HepG2 (cell line): ENCODE data around the gene PTPRM. TPM values are rescaled to one million over a fixed set of nuclear protein-coding genes. Genes with fewer than 3 reads are reported as not detected.
A peak's percentile ranks its signal among the peaks of the same experiment; 100 is the strongest.

ENCODE experiments used
- ATAC-seq: fragments of 200-7000 bp; cut with Tn5 transposase; 3 replicates; pipeline ENCODE4 v1.9.1; 2020; ENCODE audit warnings: mild to moderate bottlenecking, moderate library complexity
- BruUV-seq: library from RNA; stranded (reverse); fragments of 400-500 nt; replicated peaks from 2 replicates; lab custom pipeline; 2021; lab: Mats Ljungman, UMichigan
- CTCF ChIA-PET: fragments of 300-600 bp; formaldehyde crosslinking; extraction: SDS; loops from one replicate; lab custom pipeline; 2021; ENCODE audit warnings: low total read pairs, inconsistent platforms, low intra/inter-chr PET ratio; lab: Yijun Ruan, JAX
- POLR2A ChIA-PET: fragments of 350-600 bp; sonication (Branson Sonifier 250); formaldehyde crosslinking; loops from one replicate; lab custom pipeline; 2020; ENCODE audit warnings: antibody characterized with exemption, inconsistent platforms; lab: Yijun Ruan, JAX
- DNase-seq: peaks from one replicate; pipeline ENCODE4 v3.0.0-alpha.2; 2015; ENCODE audit warnings: low spot score
- FAIRE-seq: peaks from 3 replicates; lab custom pipeline; 2011; peaks lifted over from hg19 to GRCh38; lab: Jason Lieb, UNC
- H2AFZ ChIP-seq: one replicate; pipeline ENCODE4 v1.6.1; 2011; ENCODE audit warnings: low read length, inconsistent platforms
- H3K27ac ChIP-seq: fragments of 300-600 bp; 3 replicates; pipeline ENCODE4 v1.8.0; 2011; ENCODE audit warnings: mixed run types, mild to moderate bottlenecking, mixed read lengths, low read length, inconsistent platforms; ENCODE audit not compliant: insufficient read depth; ENCODE audit errors: extremely low read length
- H3K27me3 ChIP-seq, 2 experiments: fragments of 200-600 bp in 1 of 2; 2 replicates in 1 of 2; 3 replicates in 1 of 2; pipeline versions ENCODE4 v1.6.0 to v1.8.0; 2011; ENCODE audit warnings: low read length in 2 of 2, mild to moderate bottlenecking in 2 of 2, moderate library complexity in 2 of 2, inconsistent platforms in 1 of 2; ENCODE audit not compliant: insufficient read depth in 2 of 2, control insufficient read depth in 1 of 2
- H3K36me3 ChIP-seq, 2 experiments: fragments of 200-600 bp in 1 of 2; replicated peaks in 1 of 2; 2 replicates in 1 of 2; 3 replicates in 1 of 2; pipeline versions ENCODE4 v1.5.1 to v1.8.0; 2011; ENCODE audit warnings: low read length in 2 of 2, inconsistent platforms in 1 of 2; ENCODE audit not compliant: insufficient read depth in 2 of 2, control insufficient read depth in 1 of 2
- H3K4me1 ChIP-seq: 2 replicates; pipeline ENCODE4 v1.5.1; 2012; ENCODE audit warnings: low read length, inconsistent platforms; ENCODE audit not compliant: insufficient read depth
- H3K4me2 ChIP-seq: 2 replicates; pipeline ENCODE4 v1.6.0; 2011; ENCODE audit warnings: low read depth, low read length, inconsistent platforms
- H3K4me3 ChIP-seq, 3 experiments: fragments of 200-600 bp in 1 of 3; sonication (generic), shearing (Covaris generic) in 1 of 3; replicated peaks in 1 of 3; 2 replicates each; pipeline ENCODE4 v1.5.1; 2011 to 2016; ENCODE audit warnings: low read length in 3 of 3, inconsistent platforms in 2 of 3, low read depth in 2 of 3, mild to moderate bottlenecking in 2 of 3, control low read depth in 1 of 3, mixed read lengths in 1 of 3; ENCODE audit not compliant: insufficient read depth in 1 of 3
- H3K79me2 ChIP-seq: one replicate; pipeline ENCODE4 v1.6.1; 2011; ENCODE audit warnings: low read length, inconsistent platforms; ENCODE audit not compliant: insufficient read depth
- H3K9ac ChIP-seq: 2 replicates; pipeline ENCODE4 v1.6.0; 2011; ENCODE audit warnings: mild to moderate bottlenecking, low read depth, low read length, inconsistent platforms; ENCODE audit not compliant: insufficient read depth
- H3K9me3 ChIP-seq: 2 replicates; pipeline ENCODE4 v1.5.1; 2012; ENCODE audit warnings: mild to moderate bottlenecking, low read length
- H4K20me1 ChIP-seq: 2 replicates; pipeline ENCODE4 v1.6.0; 2011; ENCODE audit warnings: inconsistent platforms, mild to moderate bottlenecking, low read length, moderate library complexity; ENCODE audit not compliant: insufficient read depth
- BCL6 ChIP-seq: IDR thresholded peaks from 2 replicates; pipeline ENCODE4 v1.6.1; 2016; ENCODE audit warnings: missing genetic modification reagents, missing compliant biosample characterization
- HHEX ChIP-seq: IDR thresholded peaks from 2 replicates; pipeline ENCODE4 v1.6.1; 2016; ENCODE audit warnings: control low read depth
- KDM3A ChIP-seq: IDR thresholded peaks from 2 replicates; pipeline ENCODE4 v1.6.1; 2018; ENCODE audit warnings: low read depth, missing compliant biosample characterization
- MIER2 ChIP-seq: IDR thresholded peaks from 2 replicates; pipeline ENCODE4 v1.6.1; 2016; ENCODE audit warnings: missing biosample characterization, missing genetic modification reagents
- RXRB ChIP-seq: IDR thresholded peaks from 2 replicates; pipeline ENCODE4 v1.6.1; 2016; ENCODE audit warnings: borderline replicate concordance, missing genetic modification reagents, missing compliant biosample characterization
- SIN3A ChIP-seq: IDR thresholded peaks from 2 replicates; pipeline ENCODE4 v1.6.1; 2011; ENCODE audit warnings: low read depth, mild to moderate bottlenecking, control low read depth, low read length, borderline replicate concordance
- SKI ChIP-seq: fragments of 450-650 bp; IDR thresholded peaks from one replicate; pipeline ENCODE4 v1.6.1; 2018; ENCODE audit warnings: mild to moderate bottlenecking; ENCODE audit not compliant: partially characterized antibody
- ZBTB4 ChIP-seq: sonication (generic); formaldehyde crosslinking; IDR thresholded peaks from 2 replicates; pipeline ENCODE4 v1.4.0; 2020; ENCODE audit warnings: missing genetic modification reagents, mild to moderate bottlenecking, borderline replicate concordance
- ZNF205 ChIP-seq: IDR thresholded peaks from 2 replicates; pipeline ENCODE4 v1.6.1; 2018; ENCODE audit warnings: missing biosample characterization, missing genetic modification reagents
- ZNF589 ChIP-seq: sonication (generic); formaldehyde crosslinking; conservative IDR thresholded peaks from 2 replicates; pipeline ENCODE4 v1.8.0; 2022; ENCODE audit warnings: mild to moderate bottlenecking, moderate library complexity, missing genetic modification reagents
- WGBS: methylation state at CpG from one replicate; pipeline ENCODE4 v1.1.6; 2017; ENCODE audit warnings: low lambda C conversion rate; 5-methylcytosine and 5-hydroxymethylcytosine counted together
- in situ Hi-C: cut with HindIII; loops from 2 replicates; pipeline ENCODE4 v1.10.0; 2017; ENCODE audit warnings: low pct_unique_long_range_greater_than_20kb; ENCODE audit not compliant: extremely low pct_ligation_motif_present
- intact Hi-C: fragments of 100-400 bp; cut with micrococcal nuclease; formaldehyde crosslinking; loops from one replicate; pipeline ENCODE4 v1.10.0; 2022; ENCODE audit not compliant: unreplicated experiment
- polyA plus RNA-seq, 8 experiments: library from polyadenylated mRNA; depleted of rRNA in 3 of 8; stranded (reverse) in 7 of 8; unstranded in 1 of 8; fragments of >200 nt; fragmentation: Illumina TruSeq in 4 of 8; extraction: Trizol in 4 of 8; gene quantifications; 2 replicates each; pipeline versions ENCODE4 v1.2.1 to v1.2.3, GENCODE V29; 2011 to 2016; ENCODE audit warnings: low read depth in 4 of 8, missing spikeins in 1 of 8, mixed read lengths in 1 of 8; ENCODE audit not compliant: insufficient read depth in 1 of 8
- total RNA-seq, 5 experiments: library from RNA; depleted of rRNA; stranded (reverse); fragments of >200 nt; fragmentation: Illumina TruSeq; extraction: Trizol; gene quantifications; 2 replicates each; pipeline ENCODE4 v1.2.3, GENCODE V29; 2016; ENCODE audit warnings: low read depth in 1 of 5
- TF ChIP-seq, protein P1 (sequence below): IDR thresholded peaks from 2 replicates; pipeline ENCODE4 v1.6.1; 2016; ENCODE audit warnings: low read depth, control low read depth
- TF ChIP-seq, protein P2 (sequence below), 2 experiments: sonication (generic) in 1 of 2; formaldehyde crosslinking in 1 of 2; IDR thresholded peaks; 2 replicates each; pipeline versions ENCODE4 v1.6.1 to v1.9.0; 2014 to 2022; ENCODE audit warnings: antibody characterized with exemption in 1 of 2, borderline replicate concordance in 1 of 2, inconsistent platforms in 1 of 2, low read depth in 1 of 2, missing genetic modification reagents in 1 of 2

The PTPRM gene
- total and polyA plus RNA-seq, 2 of the 13 experiments (the other 11 are each of a cell fraction or from before 2014, with no cell fraction given) = 12.6 to 108 TPM

DNA sequence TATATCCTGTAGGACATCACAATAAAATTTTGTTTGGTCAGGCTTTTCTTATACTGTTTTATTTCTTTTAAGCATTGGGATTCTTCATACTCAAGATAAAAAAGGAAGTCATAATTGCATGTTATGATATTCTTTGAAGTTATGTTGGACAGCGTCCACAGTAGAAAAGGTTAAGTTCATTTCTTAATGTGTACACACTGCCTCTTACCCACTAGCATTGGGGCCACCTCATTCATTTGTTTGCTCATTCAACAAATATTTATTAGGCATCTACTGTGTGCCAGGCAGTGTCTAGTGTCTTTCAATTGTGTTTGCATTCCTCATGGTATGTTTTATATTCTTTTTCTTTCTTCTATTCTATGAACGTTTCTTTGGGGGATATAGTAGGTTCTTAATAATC, 70.2 kb downstream of the PTPRM start:
- CTCF ChIA-PET = no interaction called here
- Histone ChIP-seq H3K27ac (no peak overlapping the region), H3K79me2 (peaks cover 7% of the 10 kb centered on the region), H3K27me3 (no peaks in the 10 kb centered on the region), H2AFZ (no peak overlapping the region), H3K9ac (no peak overlapping the region), H3K4me2 (peak overlapping the region; percentile 20; the same call in 1 of the 2 replicates), H3K36me3 (no peaks in the 10 kb centered on the region), H3K4me1 (peaks cover 42% of the 10 kb centered on the region), H3K4me3 (no peak overlapping the region), H3K9me3 (no peaks in the 10 kb centered on the region), H4K20me1 (no peaks in the 10 kb centered on the region)
- FAIRE-seq (peak; percentile 43), ATAC-seq (peak; percentile 78), DNase-seq (peak; percentile 80)
- in situ Hi-C loops (no loop called here), intact Hi-C loops (loop anchor here (1.0 kb wide), 1 partner anchor 9 kb away; no protein-coding TSS in a partner anchor)
- POLR2A ChIA-PET = no interaction called here
- WGBS = 3% methylated on average over 2 of the region's 2 CpGs
- no TSS peak for BruUV-seq
- no peak for TF ChIP-seq KDM3A
- TF ChIP-seq RXRB (CRISPR knock-in tag) = peak; percentile 67
- TF ChIP-seq SIN3A = no peak
- no peak for TF ChIP-seq ZNF589 (CRISPR knock-in tag)
- TF ChIP-seq, protein P1, sequence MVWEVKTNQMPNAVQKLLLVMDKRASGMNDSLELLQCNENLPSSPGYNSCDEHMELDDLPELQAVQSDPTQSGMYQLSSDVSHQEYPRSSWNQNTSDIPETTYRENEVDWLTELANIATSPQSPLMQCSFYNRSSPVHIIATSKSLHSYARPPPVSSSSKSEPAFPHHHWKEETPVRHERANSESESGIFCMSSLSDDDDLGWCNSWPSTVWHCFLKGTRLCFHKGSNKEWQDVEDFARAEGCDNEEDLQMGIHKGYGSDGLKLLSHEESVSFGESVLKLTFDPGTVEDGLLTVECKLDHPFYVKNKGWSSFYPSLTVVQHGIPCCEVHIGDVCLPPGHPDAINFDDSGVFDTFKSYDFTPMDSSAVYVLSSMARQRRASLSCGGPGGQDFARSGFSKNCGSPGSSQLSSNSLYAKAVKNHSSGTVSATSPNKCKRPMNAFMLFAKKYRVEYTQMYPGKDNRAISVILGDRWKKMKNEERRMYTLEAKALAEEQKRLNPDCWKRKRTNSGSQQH (CRISPR knock-in tag) = no peak
- TF ChIP-seq MIER2 (CRISPR knock-in tag) = peak; percentile 73; the same call in 1 of the 2 replicates
- TF ChIP-seq BCL6 (CRISPR knock-in tag) = peak; percentile 86
- peak; percentile 31 for TF ChIP-seq SKI
- TF ChIP-seq ZBTB4 = no peak
- TF ChIP-seq ZNF205 (CRISPR knock-in tag) = no peak
- TF ChIP-seq HHEX (CRISPR knock-in tag) = 0 out of 2 replicates have a peak, but pooled peaks have one; percentile 31
- TF ChIP-seq, protein P2, sequence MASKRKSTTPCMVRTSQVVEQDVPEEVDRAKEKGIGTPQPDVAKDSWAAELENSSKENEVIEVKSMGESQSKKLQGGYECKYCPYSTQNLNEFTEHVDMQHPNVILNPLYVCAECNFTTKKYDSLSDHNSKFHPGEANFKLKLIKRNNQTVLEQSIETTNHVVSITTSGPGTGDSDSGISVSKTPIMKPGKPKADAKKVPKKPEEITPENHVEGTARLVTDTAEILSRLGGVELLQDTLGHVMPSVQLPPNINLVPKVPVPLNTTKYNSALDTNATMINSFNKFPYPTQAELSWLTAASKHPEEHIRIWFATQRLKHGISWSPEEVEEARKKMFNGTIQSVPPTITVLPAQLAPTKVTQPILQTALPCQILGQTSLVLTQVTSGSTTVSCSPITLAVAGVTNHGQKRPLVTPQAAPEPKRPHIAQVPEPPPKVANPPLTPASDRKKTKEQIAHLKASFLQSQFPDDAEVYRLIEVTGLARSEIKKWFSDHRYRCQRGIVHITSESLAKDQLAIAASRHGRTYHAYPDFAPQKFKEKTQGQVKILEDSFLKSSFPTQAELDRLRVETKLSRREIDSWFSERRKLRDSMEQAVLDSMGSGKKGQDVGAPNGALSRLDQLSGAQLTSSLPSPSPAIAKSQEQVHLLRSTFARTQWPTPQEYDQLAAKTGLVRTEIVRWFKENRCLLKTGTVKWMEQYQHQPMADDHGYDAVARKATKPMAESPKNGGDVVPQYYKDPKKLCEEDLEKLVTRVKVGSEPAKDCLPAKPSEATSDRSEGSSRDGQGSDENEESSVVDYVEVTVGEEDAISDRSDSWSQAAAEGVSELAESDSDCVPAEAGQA (IDR thresholded peaks at IDR 0.05; ENCODE audit: low read depth) = no peak
- TF ChIP-seq, protein P2 (CRISPR knock-in tag; IDR thresholded peaks at IDR 0.05; ENCODE audit: borderline replicate concordance) = no peak
